Hepatocyte (in vitro differentiated cells): ENCODE measurements around the gene DERL3. TPM values are rescaled to one million over a fixed set of nuclear protein-coding genes. Genes with fewer than 3 reads are reported as not detected.

Experiments
- DNase-seq: peaks from one replicate; pipeline ENCODE4 v3.0.0-alpha.2; 2016; ENCODE audit warnings: low spot score
- H2AFZ ChIP-seq: fragments of 200-600 bp; sonication (generic); 2 replicates; pipeline ENCODE4 v1.6.0; 2016; ENCODE audit warnings: antibody characterized with exemption, mild to moderate bottlenecking
- H3K27ac ChIP-seq: fragments of 200-600 bp; sonication (generic); 2 replicates; pipeline ENCODE4 v1.5.1; 2016; ENCODE audit warnings: mild to moderate bottlenecking
- H3K27me3 ChIP-seq: fragments of 200-600 bp; sonication (generic); 2 replicates; pipeline ENCODE4 v1.6.1; 2016
- H3K36me3 ChIP-seq: fragments of 200-600 bp; sonication (generic); replicated peaks from 2 replicates; pipeline ENCODE4 v1.5.1; 2016; ENCODE audit warnings: low read depth; ENCODE audit not compliant: insufficient read depth
- H3K4me1 ChIP-seq: fragments of 200-600 bp; sonication (generic); 2 replicates; pipeline ENCODE4 v1.5.1; 2016; ENCODE audit warnings: mild to moderate bottlenecking, moderate library complexity; ENCODE audit not compliant: insufficient read depth
- H3K4me2 ChIP-seq: fragments of 200-600 bp; sonication (generic); 2 replicates; pipeline ENCODE4 v1.6.0; 2016
- H3K4me3 ChIP-seq: fragments of 200-600 bp; sonication (generic); 2 replicates; pipeline ENCODE4 v1.5.1; 2016; ENCODE audit warnings: mild to moderate bottlenecking
- H3K79me2 ChIP-seq: fragments of 200-600 bp; sonication (generic); 2 replicates; pipeline ENCODE4 v1.6.0; 2017; ENCODE audit warnings: mild to moderate bottlenecking
- H3K9me2 ChIP-seq: fragments of 200-600 bp; sonication (generic); replicated peaks from 2 replicates; pipeline ENCODE4 v1.6.0; 2017; ENCODE audit warnings: mild to moderate bottlenecking; ENCODE audit not compliant: insufficient read depth
- H3K9me3 ChIP-seq: fragments of 200-600 bp; sonication (generic); 2 replicates; pipeline ENCODE4 v1.5.1; 2016; ENCODE audit warnings: low read depth, mild to moderate bottlenecking
- H4K20me1 ChIP-seq: fragments of 200-600 bp; sonication (generic); 2 replicates; pipeline ENCODE4 v1.6.0; 2016; ENCODE audit warnings: mild to moderate bottlenecking; ENCODE audit not compliant: insufficient read depth, poor library complexity, severe bottlenecking
- CTCF ChIP-seq: fragments of 200-600 bp; sonication (generic); IDR thresholded peaks from 2 replicates; pipeline ENCODE4 v1.5.1; 2016; ENCODE audit warnings: antibody characterized with exemption, mild to moderate bottlenecking; ENCODE audit not compliant: poor library complexity
- EZH2 ChIP-seq: fragments of 200-600 bp; sonication (generic); IDR thresholded peaks from 2 replicates; pipeline ENCODE4 v1.6.1; 2016; ENCODE audit warnings: antibody characterized with exemption, mild to moderate bottlenecking, borderline replicate concordance
- EZH2phosphoT487 ChIP-seq: fragments of 200-600 bp; sonication (generic); IDR thresholded peaks from one replicate; pipeline ENCODE4 v1.6.1; 2018; ENCODE audit warnings: antibody characterized with exemption, mild to moderate bottlenecking, low read depth, moderate library complexity; ENCODE audit not compliant: unreplicated experiment, severe bottlenecking
- WGBS: methylation state at CpG from one replicate; pipeline ENCODE4 v1.1.6; 2016; ENCODE audit warnings: low lambda C conversion rate; ENCODE audit errors: missing lambda C conversion rate; 5-methylcytosine and 5-hydroxymethylcytosine counted together
- polyA plus RNA-seq: library from polyadenylated mRNA; unstranded; fragments of >200 nt; fragmentation: Nextera tagmentation; extraction: Ambion mirVana; gene quantifications from 2 replicates; pipeline ENCODE4 v1.2.1, GENCODE V29; 2016
- total RNA-seq: library from RNA; depleted of rRNA; stranded (reverse); fragments of >200 nt; gene quantifications from 2 replicates; pipeline ENCODE4 v1.2.3, GENCODE V29; 2014

Gene DERL3
- total and polyA plus RNA-seq, 2 experiments from 2014 or later = 1.6 to 6.1 TPM

- H3K4me2 ChIP-seq = no peak overlapping the region
- 98% methylated on average over 7 of the region's 20 CpGs for WGBS
- no peaks in the 10 kb centered on the region for H3K4me1 ChIP-seq
- H3K9me3 ChIP-seq = no peaks in the 10 kb centered on the region
- no peaks in the 10 kb centered on the region for H3K9me2 ChIP-seq
- no peak for DNase-seq
- TF ChIP-seq CTCF (no peak), EZH2phosphoT487 (no peak), EZH2 (no peak)
- H3K27ac ChIP-seq = no peak overlapping the region
- no peak overlapping the region for H2AFZ ChIP-seq
- H4K20me1 ChIP-seq = no peaks in the 10 kb centered on the region
- no peaks in the 10 kb centered on the region for H3K36me3 ChIP-seq
- no peaks in the 10 kb centered on the region for H3K79me2 ChIP-seq
- no peaks in the 10 kb centered on the region for H3K27me3 ChIP-seq
- no peak overlapping the region for H3K4me3 ChIP-seq
Measured at GRCh38 chr22:23882370-23882769, 43.6 kb upstream of the DERL3 start.

GRCh38 chr22:23878219-23878618 is 39.4 kb upstream of the DERL3 start:
- Histone ChIP-seq H4K20me1 (no peaks in the 10 kb centered on the region), H3K79me2 (no peaks in the 10 kb centered on the region), H3K4me3 (no peak overlapping the region), H3K4me1 (no peaks in the 10 kb centered on the region), H2AFZ (no peak overlapping the region), H3K36me3 (no peaks in the 10 kb centered on the region), H3K9me3 (no peaks in the 10 kb centered on the region), H3K27me3 (no peaks in the 10 kb centered on the region), H3K27ac (no peak overlapping the region), H3K9me2 (no peaks in the 10 kb centered on the region), H3K4me2 (no peak overlapping the region)
- DNase-seq = no peak
- WGBS = 94% methylated on average over 7 of the region's 7 CpGs
- TF ChIP-seq CTCF (no peak), EZH2 (no peak), EZH2phosphoT487 (no peak)

GRCh38 chr22:23877566-23877965 is 38.8 kb upstream of the DERL3 start:
- H3K4me3 ChIP-seq = no peak overlapping the region
- no peaks in the 10 kb centered on the region for H3K9me2 ChIP-seq
- H3K36me3 ChIP-seq = no peaks in the 10 kb centered on the region
- TF ChIP-seq CTCF (no peak), EZH2phosphoT487 (no peak), EZH2 (no peak)
- H3K4me1 ChIP-seq = no peaks in the 10 kb centered on the region
- no peaks in the 10 kb centered on the region for H4K20me1 ChIP-seq
- no peak overlapping the region for H3K4me2 ChIP-seq
- no peak for DNase-seq
- no peaks in the 10 kb centered on the region for H3K27me3 ChIP-seq
- H3K79me2 ChIP-seq = no peaks in the 10 kb centered on the region
- no peak overlapping the region for H2AFZ ChIP-seq
- H3K9me3 ChIP-seq = no peaks in the 10 kb centered on the region
- H3K27ac ChIP-seq = no peak overlapping the region
- WGBS = 93% methylated on average over 8 of the region's 8 CpGs

GRCh38 chr22:23875801-23876200 is 37.0 kb upstream of the DERL3 start:
- no peak overlapping the region for H3K4me3 ChIP-seq
- no peaks in the 10 kb centered on the region for H4K20me1 ChIP-seq
- no peaks in the 10 kb centered on the region for H3K79me2 ChIP-seq
- no peaks in the 10 kb centered on the region for H3K27me3 ChIP-seq
- no peaks in the 10 kb centered on the region for H3K9me3 ChIP-seq
- no peaks in the 10 kb centered on the region for H3K36me3 ChIP-seq
- H3K27ac ChIP-seq = no peak overlapping the region
- DNase-seq = no peak
- no peaks in the 10 kb centered on the region for H3K4me1 ChIP-seq
- TF ChIP-seq EZH2phosphoT487 = no peak
- TF ChIP-seq EZH2 = no peak
- TF ChIP-seq CTCF = no peak
- no peak overlapping the region for H2AFZ ChIP-seq
- WGBS = 89% methylated on average over 2 of the region's 2 CpGs
- H3K9me2 ChIP-seq = no peaks in the 10 kb centered on the region
- no peak overlapping the region for H3K4me2 ChIP-seq
